ENCODE measurements around the gene SLC22A1.

DNA sequence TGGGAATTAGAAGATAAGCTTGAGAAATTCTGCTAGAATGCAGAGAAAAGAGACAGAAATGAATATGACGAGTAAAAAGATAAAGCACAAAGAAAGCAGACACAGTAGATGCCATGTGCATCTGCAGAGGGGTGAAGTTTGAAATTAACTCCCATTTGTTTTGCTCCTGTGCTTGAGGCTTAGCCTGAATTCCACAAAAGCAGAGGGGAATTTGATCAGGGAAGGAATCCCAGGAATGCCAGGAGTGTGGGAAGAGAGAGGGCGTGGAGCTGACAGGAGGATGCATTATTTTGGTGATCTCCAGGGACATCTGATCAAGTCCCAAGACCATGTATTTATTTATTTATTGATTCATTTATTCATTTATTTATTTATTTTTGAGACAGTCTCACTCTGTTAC is 55.6 kb downstream of the SLC22A1 start:
- TF ChIP-seq EZH2phosphoT487 (IDR thresholded peaks at IDR 0.05; ENCODE audit: low read depth, severe bottlenecking, unreplicated experiment) = no peak
- TF ChIP-seq, protein P1, sequence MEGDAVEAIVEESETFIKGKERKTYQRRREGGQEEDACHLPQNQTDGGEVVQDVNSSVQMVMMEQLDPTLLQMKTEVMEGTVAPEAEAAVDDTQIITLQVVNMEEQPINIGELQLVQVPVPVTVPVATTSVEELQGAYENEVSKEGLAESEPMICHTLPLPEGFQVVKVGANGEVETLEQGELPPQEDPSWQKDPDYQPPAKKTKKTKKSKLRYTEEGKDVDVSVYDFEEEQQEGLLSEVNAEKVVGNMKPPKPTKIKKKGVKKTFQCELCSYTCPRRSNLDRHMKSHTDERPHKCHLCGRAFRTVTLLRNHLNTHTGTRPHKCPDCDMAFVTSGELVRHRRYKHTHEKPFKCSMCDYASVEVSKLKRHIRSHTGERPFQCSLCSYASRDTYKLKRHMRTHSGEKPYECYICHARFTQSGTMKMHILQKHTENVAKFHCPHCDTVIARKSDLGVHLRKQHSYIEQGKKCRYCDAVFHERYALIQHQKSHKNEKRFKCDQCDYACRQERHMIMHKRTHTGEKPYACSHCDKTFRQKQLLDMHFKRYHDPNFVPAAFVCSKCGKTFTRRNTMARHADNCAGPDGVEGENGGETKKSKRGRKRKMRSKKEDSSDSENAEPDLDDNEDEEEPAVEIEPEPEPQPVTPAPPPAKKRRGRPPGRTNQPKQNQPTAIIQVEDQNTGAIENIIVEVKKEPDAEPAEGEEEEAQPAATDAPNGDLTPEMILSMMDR (IDR thresholded peaks at IDR 0.05; ENCODE audit: poor library complexity) = no peak
- no peak for TF ChIP-seq EZH2 (IDR thresholded peaks at IDR 0.05; ENCODE audit: borderline replicate concordance)
